GM21786 (cell line): Measurements from ENCODE around the gene STRBP.
"Not testable (repeated sequence)": the region's sequence is repeated elsewhere in the genome, so short reads cannot be mapped to it uniquely, and the experiment has no call there.

Source experiments
- ATAC-seq: cut with Tn5 transposase; IDR thresholded peaks from one replicate; pipeline ENCODE4 v1.9.1; 2021; ENCODE audit not compliant: unreplicated experiment

STRBP gene

GRCh38 chr9:123200469-123200868 lies 67.9 kb downstream of the STRBP start:
- ATAC-seq = not testable (repeated sequence)

GRCh38 chr9:123196124-123196523 lies 72.3 kb downstream of the STRBP start:
- no peak for ATAC-seq

GRCh38 chr9:123194023-123194422 lies 74.4 kb downstream of the STRBP start:
- no peak for ATAC-seq

- no peak for ATAC-seq
Observed at GRCh38 chr9:123191680-123192079, 76.7 kb downstream of the STRBP start.

GRCh38 chr9:123191260-123191659 lies 77.1 kb downstream of the STRBP start:
- ATAC-seq = no peak

- ATAC-seq = no peak
Observed at GRCh38 chr9:123187131-123187530, 81.3 kb downstream of the STRBP start.

GRCh38 chr9:123186029-123186428 lies 82.4 kb downstream of the STRBP start:
- ATAC-seq = not testable (repeated sequence)

GRCh38 chr9:123176949-123177348 lies 91.4 kb downstream of the STRBP start:
- no peak for ATAC-seq

- no peak for ATAC-seq
Observed at GRCh38 chr9:123175854-123176629, 92.3 kb downstream of the STRBP start.

- peak; percentile 89 for ATAC-seq
Observed at GRCh38 chr9:123174887-123175518, 93.4 kb downstream of the STRBP start.

- ATAC-seq = no peak
Observed at GRCh38 chr9:123174079-123174478, 94.3 kb downstream of the STRBP start.

GRCh38 chr9:123169926-123170325 lies 98.5 kb downstream of the STRBP start:
- ATAC-seq = no peak

- ATAC-seq = no peak
Observed at GRCh38 chr9:123168586-123168985, 99.8 kb downstream of the STRBP start.

GRCh38 chr9:123167474-123167873 lies 100.9 kb downstream of the STRBP start:
- ATAC-seq = no peak

- no peak for ATAC-seq
Observed at GRCh38 chr9:123165813-123166212, 102.6 kb downstream of the STRBP start.

GRCh38 chr9:123164285-123164684 lies 104.1 kb downstream of the STRBP start:
- ATAC-seq = peak; percentile 53

GRCh38 chr9:123162791-123163345 lies 105.5 kb downstream of the STRBP start:
- ATAC-seq = no peak

- no peak for ATAC-seq
Observed at GRCh38 chr9:123162360-123162759, 106.0 kb downstream of the STRBP start.

GRCh38 chr9:123157221-123157620 lies 111.2 kb downstream of the STRBP start:
- no peak for ATAC-seq

- no peak for ATAC-seq
Observed at GRCh38 chr9:123150708-123151503, 117.5 kb downstream of the STRBP start.

GRCh38 chr9:123149067-123149466 lies 119.3 kb downstream of the STRBP start:
- no peak for ATAC-seq
